Tibial nerve (tissue), 4 donors: ENCODE data around the gene NKX1-1. TPM values are rescaled to one million over a fixed set of nuclear protein-coding genes. Genes with fewer than 3 reads are reported as not detected.

Experiments
- DNase-seq, 2 donors: peaks; one replicate each; pipeline ENCODE4 v3.0.0-alpha.2; 2019; ENCODE audit warnings: low spot score in 2 of 2
- H3K27ac ChIP-seq, 4 donors: fragments of 200-600 bp; sonication (generic) in 3 of 4; one replicate each; pipeline ENCODE4 v1.5.1; 2017 to 2019; ENCODE audit warnings: mild to moderate bottlenecking in 1 of 4
- H3K27me3 ChIP-seq, 2 donors: fragments of 200-600 bp; sonication (generic) in 1 of 2; one replicate each; pipeline versions ENCODE4 v1.5.1 to v1.6.0; 2017 to 2019
- H3K36me3 ChIP-seq, 3 donors: fragments of 200-600 bp; sonication (generic); one replicate each; pipeline ENCODE4 v1.5.1; 2018 to 2019
- H3K4me1 ChIP-seq, 4 donors: fragments of 200-600 bp; sonication (generic) in 3 of 4; one replicate each; pipeline ENCODE4 v1.5.1; 2017 to 2019
- H3K4me3 ChIP-seq, 4 donors: fragments of 200-600 bp; sonication (generic) in 3 of 4; one replicate each; pipeline ENCODE4 v1.5.1; 2017 to 2019; ENCODE audit warnings: mild to moderate bottlenecking in 1 of 4, moderate library complexity in 1 of 4
- H3K9me3 ChIP-seq, 4 donors: fragments of 200-600 bp; sonication (generic) in 3 of 4; one replicate each; pipeline ENCODE4 v1.5.1; 2017 to 2019
- CTCF ChIP-seq, 5 experiments: fragments of 200-600 bp in 3 of 5; fragments of 450-650 bp in 2 of 5; sonication (generic) in 3 of 5; IDR thresholded peaks; one replicate each; pipeline ENCODE4 v1.5.1; 2016 to 2019; ENCODE audit warnings: antibody characterized with exemption in 5 of 5, mild to moderate bottlenecking in 3 of 5, moderate library complexity in 2 of 5
- EP300 ChIP-seq, 2 donors: sonication (generic); formaldehyde crosslinking; IDR thresholded peaks; one replicate each; pipeline ENCODE4 v1.6.1; 2017; ENCODE audit warnings: antibody characterized with exemption in 2 of 2, mild to moderate bottlenecking in 1 of 2
- POLR2A ChIP-seq, 2 donors: fragments of 450-650 bp; IDR thresholded peaks; one replicate each; pipeline ENCODE4 v1.6.1; 2017; ENCODE audit warnings: antibody characterized with exemption in 2 of 2, mild to moderate bottlenecking in 2 of 2, moderate library complexity in 2 of 2
- WGBS, 2 donors: methylation state at CpG; one replicate each; pipeline ENCODE4 v1.1.5; 2018; 5-methylcytosine and 5-hydroxymethylcytosine counted together
- total RNA-seq, 4 donors: library from RNA; depleted of rRNA; stranded (reverse); fragments of >200 nt; gene quantifications; one replicate each; pipeline ENCODE4 v1.1.0, GENCODE V29; 2016

NKX1-1 gene
- total RNA-seq, 4 donors from 2014 or later = not detected

GRCh38 chr4:1415681-1415981 lies 9.4 kb upstream of the NKX1-1 start:
- Histone ChIP-seq H3K9me3 (no peaks in the 10 kb centered on the region), H3K4me3 (no peak overlapping the region), H3K36me3 (no peaks in the 10 kb centered on the region), H3K27ac (no peak overlapping the region), H3K4me1 (peaks cover 0 to 11% (median 0%) of the 10 kb centered on the region in 4 donors), H3K27me3 (peaks cover 0 to 77% of the 10 kb centered on the region in 2 donors)
- WGBS, 2 donors = 62 to 64% methylated on average over 13 of the region's 13 CpGs
- no peak for DNase-seq
- TF ChIP-seq CTCF (IDR thresholded peaks at IDR 0.05) (no peak), EP300 (IDR thresholded peaks at IDR 0.05) (no peak), POLR2A (IDR thresholded peaks at IDR 0.05) (no peak)

DNA sequence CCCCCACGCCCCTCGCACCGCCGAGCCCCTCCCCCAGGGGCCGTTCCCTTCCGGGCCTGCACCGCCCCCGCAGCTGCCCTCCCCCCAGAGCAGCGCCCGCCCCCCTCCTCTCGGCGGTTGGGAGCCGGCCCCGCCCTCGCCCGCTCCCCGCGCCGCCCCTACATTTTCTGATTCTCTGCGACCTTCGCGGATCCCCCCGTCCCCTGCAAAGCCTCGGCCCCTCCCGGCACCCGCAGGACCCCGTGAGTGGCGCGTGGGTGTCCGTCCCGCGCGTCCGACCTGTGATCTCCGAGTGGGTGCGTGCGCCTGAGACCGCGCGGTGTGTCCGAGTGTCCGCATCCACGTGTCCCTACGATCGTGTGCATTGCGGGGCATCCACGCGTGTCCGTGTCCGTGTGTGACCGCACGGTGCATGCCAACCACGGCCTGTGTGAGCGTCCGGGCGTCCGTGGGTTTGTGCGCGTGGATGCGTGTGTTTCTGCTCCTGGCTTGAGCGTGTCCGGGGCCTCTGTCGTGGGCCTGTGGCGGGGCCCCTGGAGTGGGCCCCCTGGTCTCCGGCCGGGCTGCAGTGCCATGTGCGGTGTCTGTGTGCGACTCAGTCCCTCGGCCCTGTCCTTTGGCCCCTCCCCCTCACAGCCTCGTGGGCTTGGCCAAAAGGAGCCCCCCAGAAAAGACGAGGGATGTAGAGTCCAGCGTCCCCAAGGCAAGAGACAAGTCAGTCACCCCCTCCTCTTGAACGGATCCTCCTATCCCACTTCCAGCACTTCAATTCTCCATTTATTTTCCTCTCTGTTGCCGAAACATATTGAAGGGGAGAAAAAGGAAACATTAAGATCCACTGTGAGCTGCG lies 8.8 kb upstream of the NKX1-1 start:
- Histone ChIP-seq H3K9me3 (no peaks in the 10 kb centered on the region), H3K4me3 (no peak overlapping the region), H3K27me3 (peaks cover 0 to 83% of the 10 kb centered on the region in 2 donors), H3K27ac (no peak overlapping the region), H3K36me3 (no peaks in the 10 kb centered on the region), H3K4me1 (peaks cover 0 to 11% (median 0%) of the 10 kb centered on the region in 4 donors)
- no peak for TF ChIP-seq CTCF (IDR thresholded peaks at IDR 0.05)
- no peak for TF ChIP-seq POLR2A (IDR thresholded peaks at IDR 0.05)
- TF ChIP-seq EP300 (IDR thresholded peaks at IDR 0.05) = no peak
- no peak for DNase-seq
- 15 to 30% methylated on average over 3 to 38 of the region's 75 CpGs for WGBS, 2 donors

GRCh38 chr4:1413687-1414479 lies 7.6 kb upstream of the NKX1-1 start:
- no peak for TF ChIP-seq POLR2A (IDR thresholded peaks at IDR 0.05)
- no peak for TF ChIP-seq CTCF (IDR thresholded peaks at IDR 0.05)
- TF ChIP-seq EP300 (IDR thresholded peaks at IDR 0.05) = no peak
- WGBS, 2 donors = 17 to 24% methylated on average over 37 to 45 of the region's 77 CpGs
- no peak for DNase-seq

GRCh38 chr4:1413204-1413663 lies 7.0 kb upstream of the NKX1-1 start:
- Histone ChIP-seq H3K27ac (no peak overlapping the region), H3K27me3 (peaks cover 0 to 92% of the 10 kb centered on the region in 2 donors), H3K4me1 (peaks cover 0 to 11% (median 0%) of the 10 kb centered on the region in 4 donors), H3K36me3 (no peaks in the 10 kb centered on the region), H3K9me3 (no peaks in the 10 kb centered on the region), H3K4me3 (no peak overlapping the region)
- DNase-seq = no peak
- WGBS, 2 donors = 57 to 62% methylated on average over 8 to 16 of the region's 16 CpGs
- TF ChIP-seq POLR2A (IDR thresholded peaks at IDR 0.05) (no peak), EP300 (IDR thresholded peaks at IDR 0.05) (no peak), CTCF (IDR thresholded peaks at IDR 0.05) (no peak)

More at GRCh38 chr4:1413687-1414479, 7.6 kb upstream of the NKX1-1 start:
- H3K4me3 ChIP-seq = no peak overlapping the region
- peaks cover 0 to 11% (median 0%) of the 10 kb centered on the region in 4 donors for H3K4me1 ChIP-seq
- peaks cover 0 to 91% of the 10 kb centered on the region in 2 donors for H3K27me3 ChIP-seq
- no peak overlapping the region for H3K27ac ChIP-seq
- no peaks in the 10 kb centered on the region for H3K36me3 ChIP-seq
- no peaks in the 10 kb centered on the region for H3K9me3 ChIP-seq
